Caco-2 (cell line): ENCODE results near the gene CHEK2. TPM values are rescaled to one million over a fixed set of nuclear protein-coding genes. Genes with fewer than 3 reads are reported as not detected.

Experiments
- BruUV-seq: library from RNA; stranded (reverse); fragments of 400-500 nt; replicated peaks from 2 replicates; lab custom pipeline; 2021; lab: Mats Ljungman, UMichigan
- CTCF ChIA-PET: fragments of 300-600 bp; sonication (Branson Sonifier 250); formaldehyde crosslinking; loops from one replicate; lab custom pipeline; 2022; ENCODE audit warnings: antibody characterized with exemption; lab: Charles Lee
- POLR2A ChIA-PET: fragments of 300-600 bp; sonication (Branson Sonifier 250); formaldehyde crosslinking; loops from one replicate; lab custom pipeline; 2022; ENCODE audit warnings: antibody characterized with exemption; lab: Charles Lee
- DNase-seq, 2 experiments: peaks; one replicate each; pipeline versions ENCODE4 v3.0.0 to v3.0.0-alpha.2; 2020 to 2022
- H3K27me3 ChIP-seq: replicated peaks from 2 replicates; pipeline ENCODE4 v1.6.0; 2011; ENCODE audit warnings: low read length; ENCODE audit not compliant: control insufficient read depth, insufficient read depth
- H3K36me3 ChIP-seq: 2 replicates; pipeline ENCODE4 v1.5.1; 2011; ENCODE audit warnings: low read length; ENCODE audit not compliant: control insufficient read depth, insufficient read depth
- H3K4me1 ChIP-seq: fragments of 250-450 bp; sonication (Bioruptor Pico); 2 replicates; pipeline ENCODE4 v1.5.1; 2020; ENCODE audit warnings: mild to moderate bottlenecking
- H3K4me3 ChIP-seq: 2 replicates; pipeline ENCODE4 v1.5.1; 2011; ENCODE audit warnings: low read depth, mild to moderate bottlenecking, control low read depth, low read length
- H3K9me3 ChIP-seq: fragments of 250-450 bp; sonication (Bioruptor Pico); 2 replicates; pipeline ENCODE4 v1.5.1; 2020; ENCODE audit warnings: mild to moderate bottlenecking, moderate library complexity
- H3K27ac Mint-ChIP-seq: one replicate; pipeline ENCODE4 v1.8.0; 2022; ENCODE audit warnings: mixed read lengths; ENCODE audit not compliant: unreplicated experiment
- H3K27me3 Mint-ChIP-seq: one replicate; pipeline ENCODE4 v1.8.0; 2022; ENCODE audit warnings: mixed read lengths; ENCODE audit not compliant: insufficient read depth, unreplicated experiment
- H3K36me3 Mint-ChIP-seq: one replicate; pipeline ENCODE4 v1.8.0; 2022; ENCODE audit warnings: mild to moderate bottlenecking, mixed read lengths; ENCODE audit not compliant: insufficient read depth, unreplicated experiment
- H3K4me1 Mint-ChIP-seq: one replicate; pipeline ENCODE4 v1.8.0; 2022; ENCODE audit warnings: low read depth, mixed read lengths; ENCODE audit not compliant: unreplicated experiment
- H3K4me3 Mint-ChIP-seq: one replicate; pipeline ENCODE4 v1.8.0; 2022; ENCODE audit warnings: mild to moderate bottlenecking, moderate library complexity, mixed read lengths; ENCODE audit not compliant: unreplicated experiment
- H3K9me3 Mint-ChIP-seq: one replicate; pipeline ENCODE4 v1.8.0; 2022; ENCODE audit warnings: mixed read lengths; ENCODE audit not compliant: unreplicated experiment
- CTCF ChIP-seq, 2 experiments: fragments of 200-600 bp in 1 of 2; IDR thresholded peaks; 1 replicate in 1 of 2; 2 replicates in 1 of 2; pipeline versions ENCODE4 v1.5.1 to v1.8.0; 2011 to 2022; ENCODE audit warnings: antibody characterized with exemption in 1 of 2, control low read depth in 1 of 2, inconsistent platforms in 1 of 2, low read depth in 1 of 2, low read length in 1 of 2, mild to moderate bottlenecking in 1 of 2, moderate library complexity in 1 of 2; ENCODE audit not compliant: insufficient read depth in 1 of 2, severe bottlenecking in 1 of 2, unreplicated experiment in 1 of 2
- intact Hi-C: fragments of 100-400 bp; cut with micrococcal nuclease; formaldehyde crosslinking; loops from one replicate; pipeline ENCODE4 v1.10.0; 2022; ENCODE audit not compliant: unreplicated experiment
- total RNA-seq: library from RNA; stranded (reverse); gene quantifications from 2 replicates; pipeline ENCODE4 v1.2.3, GENCODE V29; 2022

CHEK2 gene
- total RNA-seq, 1 experiment from 2014 or later = 38.0 TPM

- ChIA-PET POLR2A (interaction anchor here (0.5 to 2.0 kb wide), 11 partner anchors 10 to 1823 kb away, joined by 3 to 43 read pairs (median 4); partner anchors contain the start of genes CCDC117, CHEK2, TCN2 and XBP1), CTCF (interaction anchor here (0.5 to 1.7 kb wide), 12 partner anchors 10 to 257 kb away, joined by 3 to 10 read pairs (median 4); partner anchors contain the start of genes CCDC117 and XBP1)
- peak overlapping the region; percentile 45 for H3K4me3 Mint-ChIP-seq
- H3K27me3 Mint-ChIP-seq = no peaks in the 10 kb centered on the region
- intact Hi-C loops = loop anchor here (1.0 kb wide), 2 partner anchors 12 to 15 kb away; partner anchors contain the start of gene CCDC117
- no peaks in the 10 kb centered on the region for H3K9me3 Mint-ChIP-seq
- peak overlapping the region; percentile 76 for H3K27ac Mint-ChIP-seq
- H3K36me3 Mint-ChIP-seq = peaks cover 83% of the 10 kb centered on the region
- Histone ChIP-seq H3K27me3 (no peaks in the 10 kb centered on the region), H3K4me3 (no peak overlapping the region), H3K9me3 (no peaks in the 10 kb centered on the region), H3K4me1 (peaks cover 28% of the 10 kb centered on the region), H3K36me3 (peaks cover 5% of the 10 kb centered on the region; the same call in 1 of the 2 replicates)
- BruUV-seq = no TSS peak
- TF ChIP-seq CTCF (IDR thresholded peaks at IDR 0.05; ENCODE audit: insufficient read depth in 1 of 2, low read depth in 1 of 2, low read length in 1 of 2, severe bottlenecking in 1 of 2, unreplicated experiment in 1 of 2) = no peak
- peak; percentile 67 to 79 for DNase-seq
- peaks cover 26% of the 10 kb centered on the region for H3K4me1 Mint-ChIP-seq
These were observed 42.4 kb upstream of the CHEK2 start for GRCh38 chr22:28783786-28784671.

GRCh38 chr22:28780296-28780695, 38.7 kb upstream of the CHEK2 start:
- Histone ChIP-seq H3K9me3 (no peaks in the 10 kb centered on the region), H3K27me3 (no peaks in the 10 kb centered on the region), H3K36me3 (peaks cover 3% of the 10 kb centered on the region; the same call in 1 of the 2 replicates), H3K4me1 (peaks cover 28% of the 10 kb centered on the region), H3K4me3 (no peak overlapping the region)
- Mint-ChIP-seq H3K27ac (no peak overlapping the region), H3K27me3 (no peaks in the 10 kb centered on the region), H3K4me3 (no peak overlapping the region), H3K36me3 (peaks cover 73% of the 10 kb centered on the region), H3K4me1 (peaks cover 17% of the 10 kb centered on the region), H3K9me3 (no peaks in the 10 kb centered on the region)
- TF ChIP-seq CTCF (IDR thresholded peaks at IDR 0.05; ENCODE audit: insufficient read depth in 1 of 2, low read depth in 1 of 2, low read length in 1 of 2, severe bottlenecking in 1 of 2, unreplicated experiment in 1 of 2) = no peak
- no TSS peak for BruUV-seq
- ChIA-PET POLR2A (no interaction called here), CTCF (no interaction called here)
- DNase-seq = no peak
- intact Hi-C loops = no loop called here

- H3K36me3 Mint-ChIP-seq = peaks cover 75% of the 10 kb centered on the region
- no peaks in the 10 kb centered on the region for H3K27me3 Mint-ChIP-seq
- Histone ChIP-seq H3K4me3 (no peak overlapping the region), H3K27me3 (no peaks in the 10 kb centered on the region), H3K36me3 (peaks cover 3% of the 10 kb centered on the region; the same call in 1 of the 2 replicates), H3K4me1 (peaks cover 24% of the 10 kb centered on the region), H3K9me3 (no peaks in the 10 kb centered on the region)
- ChIA-PET POLR2A (no interaction called here), CTCF (no interaction called here)
- intact Hi-C loops = no loop called here
- no peak overlapping the region for H3K27ac Mint-ChIP-seq
- TF ChIP-seq CTCF (IDR thresholded peaks at IDR 0.05; ENCODE audit: insufficient read depth in 1 of 2, low read depth in 1 of 2, low read length in 1 of 2, severe bottlenecking in 1 of 2, unreplicated experiment in 1 of 2) = no peak
- peaks cover 16% of the 10 kb centered on the region for H3K4me1 Mint-ChIP-seq
- DNase-seq = no peak
- no peak overlapping the region for H3K4me3 Mint-ChIP-seq
- no peaks in the 10 kb centered on the region for H3K9me3 Mint-ChIP-seq
- BruUV-seq = no TSS peak
These were observed 38.2 kb upstream of the CHEK2 start for GRCh38 chr22:28779833-28780232.
